GM23338 (cell line): ENCODE results near the gene HARS1. TPM values are rescaled to one million over a fixed set of nuclear protein-coding genes. Genes with fewer than 3 reads are reported as not detected.

Experiments
- ATAC-seq: fragments of 200-7000 bp; cut with Tn5 transposase; 3 replicates; pipeline ENCODE4 v1.9.1; 2020
- DNase-seq: peaks from one replicate; pipeline ENCODE4 v3.0.0-alpha.2; 2015; ENCODE audit warnings: low spot score
- H2AFZ ChIP-seq: fragments of 200-600 bp; sonication (generic); 2 replicates; pipeline ENCODE4 v1.8.0; 2016; ENCODE audit warnings: antibody characterized with exemption, mild to moderate bottlenecking, moderate library complexity
- H3F3A ChIP-seq: fragments of 200-600 bp; sonication (generic); replicated peaks from 2 replicates; pipeline ENCODE4 v1.8.0; 2017; ENCODE audit warnings: antibody characterized with exemption, mixed run types, low read depth
- H3K27ac ChIP-seq: fragments of 200-600 bp; sonication (generic); 2 replicates; pipeline ENCODE4 v1.6.1; 2016; ENCODE audit warnings: low read depth
- H3K27me3 ChIP-seq: fragments of 200-600 bp; sonication (generic); 2 replicates; pipeline ENCODE4 v1.8.0; 2016; ENCODE audit warnings: mild to moderate bottlenecking, mixed run types, moderate library complexity; ENCODE audit not compliant: insufficient read depth
- H3K36me3 ChIP-seq: fragments of 200-600 bp; sonication (generic); 2 replicates; pipeline ENCODE4 v1.8.0; 2016; ENCODE audit warnings: mild to moderate bottlenecking; ENCODE audit not compliant: insufficient read depth
- H3K4me1 ChIP-seq: fragments of 200-600 bp; sonication (generic); 2 replicates; pipeline ENCODE4 v1.8.0; 2016; ENCODE audit warnings: mild to moderate bottlenecking, moderate library complexity; ENCODE audit not compliant: insufficient read depth
- H3K4me2 ChIP-seq: fragments of 200-600 bp; sonication (generic); 2 replicates; pipeline ENCODE4 v1.7.1; 2017; ENCODE audit warnings: mixed run types
- H3K4me3 ChIP-seq: fragments of 200-600 bp; sonication (generic); 2 replicates; pipeline ENCODE4 v1.6.1; 2016; ENCODE audit warnings: mixed run types
- H3K79me2 ChIP-seq: fragments of 200-600 bp; sonication (generic); replicated peaks from 2 replicates; pipeline ENCODE4 v1.8.0; 2017; ENCODE audit warnings: mild to moderate bottlenecking; ENCODE audit not compliant: insufficient read depth
- H3K9me2 ChIP-seq: fragments of 200-600 bp; sonication (generic); 2 replicates; pipeline ENCODE4 v1.8.0; 2017; ENCODE audit not compliant: insufficient read depth
- H4K20me1 ChIP-seq: fragments of 200-600 bp; sonication (generic); replicated peaks from 2 replicates; pipeline ENCODE4 v1.8.0; 2017; ENCODE audit warnings: mild to moderate bottlenecking; ENCODE audit not compliant: insufficient read depth
- H3K27ac Mint-ChIP-seq: 2 replicates; pipeline ENCODE4 v1.8.0; 2020; ENCODE audit warnings: inconsistent platforms, mild to moderate bottlenecking, moderate library complexity, mixed read lengths
- H3K27me3 Mint-ChIP-seq: 3 replicates; pipeline ENCODE4 v1.8.0; 2022; ENCODE audit warnings: low read depth, mild to moderate bottlenecking, moderate library complexity, mixed read lengths, inconsistent platforms; ENCODE audit not compliant: insufficient read depth, poor library complexity
- H3K36me3 Mint-ChIP-seq: 3 replicates; pipeline ENCODE4 v1.8.0; 2021; ENCODE audit warnings: low read depth, mild to moderate bottlenecking, inconsistent platforms, moderate library complexity, mixed read lengths
- H3K4me1 Mint-ChIP-seq: 3 replicates; pipeline ENCODE4 v1.8.0; 2020; ENCODE audit warnings: mild to moderate bottlenecking, inconsistent platforms, mixed read lengths
- H3K4me3 Mint-ChIP-seq: 3 replicates; pipeline ENCODE4 v1.8.0; 2021; ENCODE audit warnings: moderate library complexity, mild to moderate bottlenecking, inconsistent platforms, mixed read lengths
- H3K9me3 Mint-ChIP-seq: 3 replicates; pipeline ENCODE4 v1.8.0; 2020; ENCODE audit warnings: moderate library complexity, mild to moderate bottlenecking, inconsistent platforms, mixed read lengths
- ETS1 ChIP-seq: IDR thresholded peaks from 2 replicates; pipeline ENCODE4 v1.6.1; 2016; ENCODE audit warnings: antibody characterized with exemption
- EZH2 ChIP-seq: fragments of 200-600 bp; sonication (generic); IDR thresholded peaks from one replicate; pipeline ENCODE4 v1.8.0; 2017; ENCODE audit warnings: antibody characterized with exemption, mild to moderate bottlenecking, low read depth; ENCODE audit not compliant: unreplicated experiment
- EZH2phosphoT487 ChIP-seq: fragments of 200-600 bp; sonication (generic); IDR thresholded peaks from one replicate; pipeline ENCODE4 v1.8.1; 2018; ENCODE audit warnings: antibody characterized with exemption; ENCODE audit not compliant: unreplicated experiment
- NANOG ChIP-seq: IDR thresholded peaks from 2 replicates; pipeline ENCODE4 v1.6.1; 2016; ENCODE audit warnings: antibody characterized with exemption, borderline replicate concordance
- POLR2AphosphoS5 ChIP-seq: IDR thresholded peaks from 2 replicates; pipeline ENCODE4 v1.6.1; 2016; ENCODE audit warnings: antibody characterized with exemption, low read depth
- STAT1 ChIP-seq: IDR thresholded peaks from one replicate; pipeline ENCODE4 v1.6.1; 2016; ENCODE audit warnings: antibody characterized with exemption; ENCODE audit not compliant: unreplicated experiment
- ZNF114 ChIP-seq: fragments of 250-450 bp; sonication (Bioruptor Pico); IDR thresholded peaks from 2 replicates; pipeline ENCODE4 v1.5.0; 2020; ENCODE audit warnings: mild to moderate bottlenecking, moderate library complexity
- polyA plus RNA-seq: library from polyadenylated mRNA; unstranded; fragments of >200 nt; fragmentation: Nextera tagmentation; extraction: Ambion mirVana; gene quantifications from 2 replicates; pipeline ENCODE4 v1.2.1, GENCODE V29; 2016
- total RNA-seq: library from RNA; depleted of rRNA; stranded (reverse); fragments of >200 nt; shearing (Covaris generic); gene quantifications from 2 replicates; pipeline ENCODE4 v1.2.3, GENCODE V29; 2014
- TF ChIP-seq, protein P1 (sequence below), 2 experiments: fragments of 200-600 bp in 1 of 2; sonication (generic) in 1 of 2; conservative IDR thresholded peaks; 2 replicates each; pipeline versions ENCODE4 v1.5.1 to v1.6.1; 2016 to 2017; ENCODE audit warnings: antibody characterized with exemption in 2 of 2, low read depth in 2 of 2, mild to moderate bottlenecking in 2 of 2, moderate library complexity in 1 of 2
- TF ChIP-seq, protein P2 (sequence below): IDR thresholded peaks from one replicate; pipeline ENCODE4 v1.6.1; 2018; ENCODE audit warnings: antibody characterized with exemption; ENCODE audit not compliant: unreplicated experiment

The HARS1 gene
- total and polyA plus RNA-seq, 2 experiments from 2014 or later: 51.6 to 57.8 TPM

DNA sequence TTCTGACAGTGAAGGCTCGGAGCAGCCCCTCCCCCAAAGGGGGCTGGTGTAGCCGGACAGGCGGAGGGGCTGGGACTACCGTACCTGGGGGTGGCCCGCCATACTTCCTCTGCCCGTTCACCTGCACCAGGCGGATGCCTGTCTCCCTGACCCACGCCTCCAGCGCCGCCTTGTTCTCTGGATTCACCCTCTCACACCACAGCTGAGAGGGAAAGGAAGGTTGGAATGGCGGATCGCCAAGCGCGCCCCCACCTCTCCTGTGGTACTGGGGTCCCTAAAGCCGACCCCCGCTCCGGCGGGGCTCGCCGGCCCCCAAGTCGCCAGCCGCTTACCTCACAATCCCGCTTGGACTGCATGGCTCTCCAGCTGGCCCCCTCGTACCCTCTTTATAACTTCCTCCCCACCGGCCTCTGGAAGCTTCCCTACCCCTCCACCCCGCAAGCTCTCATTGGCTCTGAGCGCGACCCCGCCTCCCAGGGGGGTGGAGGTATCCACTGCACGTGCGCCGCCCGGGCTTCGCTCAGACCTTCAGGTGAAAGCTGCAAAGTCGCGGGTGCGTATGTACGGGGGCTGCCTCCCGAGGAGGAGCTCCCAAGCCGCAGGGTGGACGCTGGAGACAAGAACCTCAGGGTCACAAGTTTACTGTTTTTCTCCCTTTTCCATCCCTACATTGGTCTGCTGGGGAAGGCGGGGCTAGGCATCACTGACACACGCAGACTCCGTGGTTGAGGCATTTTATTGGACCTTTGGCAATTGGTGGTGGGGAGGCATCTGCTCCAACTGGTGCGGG lies 17.8 kb downstream of the HARS1 start, which contains the start of gene DND1 (continued):
- TF ChIP-seq ETS1 (no peak), ZNF114 (CRISPR knock-in tag) (no peak), POLR2AphosphoS5 (no peak)
- TF ChIP-seq, protein P1, sequence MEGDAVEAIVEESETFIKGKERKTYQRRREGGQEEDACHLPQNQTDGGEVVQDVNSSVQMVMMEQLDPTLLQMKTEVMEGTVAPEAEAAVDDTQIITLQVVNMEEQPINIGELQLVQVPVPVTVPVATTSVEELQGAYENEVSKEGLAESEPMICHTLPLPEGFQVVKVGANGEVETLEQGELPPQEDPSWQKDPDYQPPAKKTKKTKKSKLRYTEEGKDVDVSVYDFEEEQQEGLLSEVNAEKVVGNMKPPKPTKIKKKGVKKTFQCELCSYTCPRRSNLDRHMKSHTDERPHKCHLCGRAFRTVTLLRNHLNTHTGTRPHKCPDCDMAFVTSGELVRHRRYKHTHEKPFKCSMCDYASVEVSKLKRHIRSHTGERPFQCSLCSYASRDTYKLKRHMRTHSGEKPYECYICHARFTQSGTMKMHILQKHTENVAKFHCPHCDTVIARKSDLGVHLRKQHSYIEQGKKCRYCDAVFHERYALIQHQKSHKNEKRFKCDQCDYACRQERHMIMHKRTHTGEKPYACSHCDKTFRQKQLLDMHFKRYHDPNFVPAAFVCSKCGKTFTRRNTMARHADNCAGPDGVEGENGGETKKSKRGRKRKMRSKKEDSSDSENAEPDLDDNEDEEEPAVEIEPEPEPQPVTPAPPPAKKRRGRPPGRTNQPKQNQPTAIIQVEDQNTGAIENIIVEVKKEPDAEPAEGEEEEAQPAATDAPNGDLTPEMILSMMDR (conservative IDR thresholded peaks at IDR 0.05; ENCODE audit: low read depth in 2 of 2): no peak
- TF ChIP-seq, protein P2, sequence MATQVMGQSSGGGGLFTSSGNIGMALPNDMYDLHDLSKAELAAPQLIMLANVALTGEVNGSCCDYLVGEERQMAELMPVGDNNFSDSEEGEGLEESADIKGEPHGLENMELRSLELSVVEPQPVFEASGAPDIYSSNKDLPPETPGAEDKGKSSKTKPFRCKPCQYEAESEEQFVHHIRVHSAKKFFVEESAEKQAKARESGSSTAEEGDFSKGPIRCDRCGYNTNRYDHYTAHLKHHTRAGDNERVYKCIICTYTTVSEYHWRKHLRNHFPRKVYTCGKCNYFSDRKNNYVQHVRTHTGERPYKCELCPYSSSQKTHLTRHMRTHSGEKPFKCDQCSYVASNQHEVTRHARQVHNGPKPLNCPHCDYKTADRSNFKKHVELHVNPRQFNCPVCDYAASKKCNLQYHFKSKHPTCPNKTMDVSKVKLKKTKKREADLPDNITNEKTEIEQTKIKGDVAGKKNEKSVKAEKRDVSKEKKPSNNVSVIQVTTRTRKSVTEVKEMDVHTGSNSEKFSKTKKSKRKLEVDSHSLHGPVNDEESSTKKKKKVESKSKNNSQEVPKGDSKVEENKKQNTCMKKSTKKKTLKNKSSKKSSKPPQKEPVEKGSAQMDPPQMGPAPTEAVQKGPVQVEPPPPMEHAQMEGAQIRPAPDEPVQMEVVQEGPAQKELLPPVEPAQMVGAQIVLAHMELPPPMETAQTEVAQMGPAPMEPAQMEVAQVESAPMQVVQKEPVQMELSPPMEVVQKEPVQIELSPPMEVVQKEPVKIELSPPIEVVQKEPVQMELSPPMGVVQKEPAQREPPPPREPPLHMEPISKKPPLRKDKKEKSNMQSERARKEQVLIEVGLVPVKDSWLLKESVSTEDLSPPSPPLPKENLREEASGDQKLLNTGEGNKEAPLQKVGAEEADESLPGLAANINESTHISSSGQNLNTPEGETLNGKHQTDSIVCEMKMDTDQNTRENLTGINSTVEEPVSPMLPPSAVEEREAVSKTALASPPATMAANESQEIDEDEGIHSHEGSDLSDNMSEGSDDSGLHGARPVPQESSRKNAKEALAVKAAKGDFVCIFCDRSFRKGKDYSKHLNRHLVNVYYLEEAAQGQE: no peak

DNA sequence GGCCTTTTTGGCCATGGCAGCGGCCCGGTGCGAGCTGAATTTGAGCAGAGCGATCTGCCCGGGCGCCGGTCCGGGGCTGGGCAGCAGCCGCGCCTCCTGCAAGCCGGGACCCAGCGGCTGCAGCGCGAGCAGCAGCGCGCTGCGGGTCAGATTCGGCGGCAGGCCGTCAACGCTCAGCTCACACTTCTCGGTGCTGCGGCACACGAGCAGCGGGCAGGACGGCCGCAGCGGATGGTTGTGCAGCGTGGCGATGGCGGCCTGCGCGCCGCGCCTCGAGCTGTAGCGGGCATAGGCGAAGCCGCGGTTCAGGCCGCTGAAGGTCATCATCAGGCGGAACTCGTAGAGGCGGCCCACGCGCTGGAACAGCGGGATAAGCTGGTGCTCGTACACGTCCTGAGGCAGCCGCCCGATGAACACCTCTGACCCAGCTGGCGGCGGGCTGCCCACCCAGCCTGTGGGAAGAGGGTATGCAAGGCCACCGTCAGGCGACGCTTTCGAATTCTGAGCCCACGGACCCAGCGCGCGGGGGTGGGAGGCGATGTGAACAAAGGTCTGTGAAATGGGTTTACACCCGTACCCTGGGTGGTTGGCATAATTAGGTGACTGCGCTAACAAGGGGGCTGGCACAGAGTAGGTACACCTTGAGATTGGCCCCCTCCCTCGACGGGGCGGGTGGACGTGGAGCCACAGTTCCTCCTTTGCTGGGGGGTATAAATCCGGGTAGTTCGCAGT lies 18.5 kb downstream of the HARS1 start:
- H3K27ac ChIP-seq: no peak overlapping the region
- H2AFZ ChIP-seq: peak overlapping the region; percentile 52; the same call in 1 of the 2 replicates
- no peaks in the 10 kb centered on the region for H3K9me3 Mint-ChIP-seq
- no peaks in the 10 kb centered on the region for H3K27me3 ChIP-seq
- H3F3A ChIP-seq: peaks cover 14% of the 10 kb centered on the region; the same call in 1 of the 2 replicates
- no peak overlapping the region for H3K27ac Mint-ChIP-seq
- peak overlapping the region; percentile 47; the same call in 2 of the 3 replicates for H3K4me3 Mint-ChIP-seq
- peaks cover 9% of the 10 kb centered on the region for H3K4me1 Mint-ChIP-seq
- H3K4me1 ChIP-seq: peaks cover 6% of the 10 kb centered on the region
- H3K36me3 ChIP-seq: peaks cover 14% of the 10 kb centered on the region; the same call in 1 of the 2 replicates
- peak; percentile 70 for ATAC-seq
- DNase-seq: peak; percentile 76
- H4K20me1 ChIP-seq: no peaks in the 10 kb centered on the region
- H3K4me2 ChIP-seq: peak overlapping the region; percentile 71
- no peaks in the 10 kb centered on the region for H3K9me2 ChIP-seq
- H3K27me3 Mint-ChIP-seq: peaks cover 9% of the 10 kb centered on the region
- peaks cover 78% of the 10 kb centered on the region for H3K36me3 Mint-ChIP-seq
- peak overlapping the region; percentile 57 for H3K4me3 ChIP-seq
- H3K79me2 ChIP-seq: no peaks in the 10 kb centered on the region
- TF ChIP-seq EZH2: no peak
- TF ChIP-seq, protein P1 (conservative IDR thresholded peaks at IDR 0.05; ENCODE audit: low read depth in 2 of 2): no peak
- no peak for TF ChIP-seq POLR2AphosphoS5
- TF ChIP-seq STAT1: no peak
- no peak for TF ChIP-seq NANOG
- no peak for TF ChIP-seq EZH2phosphoT487
